ENCODE results near the gene DHX30. TPM values are rescaled to one million over a fixed set of nuclear protein-coding genes. Genes with fewer than 3 reads are reported as not detected.

DHX30 gene
- total RNA-seq, 2 experiments from 2014 or later, result 96.6 to 102 TPM

DNA sequence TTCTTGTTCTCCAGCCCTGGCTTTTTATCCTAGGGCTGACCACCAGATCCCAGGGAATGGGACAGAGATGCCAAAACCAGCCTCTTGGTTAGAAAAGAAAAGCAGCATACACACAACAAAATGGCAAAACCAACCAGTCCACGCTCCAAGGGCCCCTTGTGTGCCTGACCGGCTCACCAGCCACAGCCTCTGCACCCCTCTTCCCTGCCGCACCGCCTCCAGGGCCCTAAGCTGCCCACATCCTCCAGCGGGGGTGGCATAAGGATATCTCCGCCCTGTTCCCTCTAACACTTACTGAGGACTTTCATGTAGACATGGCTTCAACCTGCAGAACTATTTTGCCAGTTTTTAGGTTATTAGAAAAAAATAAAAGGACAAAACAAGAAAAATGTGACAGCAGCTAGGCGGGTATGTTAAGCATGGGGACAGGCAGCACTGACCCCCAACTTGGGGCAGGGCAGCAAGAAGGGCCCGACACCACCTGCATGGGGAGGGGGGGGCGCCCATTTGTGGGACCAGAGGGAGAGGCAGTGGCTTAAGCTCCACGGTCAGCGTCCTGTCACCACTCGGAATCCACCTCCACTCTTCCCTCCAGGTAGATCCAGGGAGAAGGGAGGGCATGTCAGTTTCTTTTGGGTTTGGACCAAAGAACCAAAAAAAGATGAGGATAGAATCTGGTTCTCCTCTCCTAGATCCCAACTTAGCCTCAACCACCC, 49.1 kb downstream of the DHX30 start:
- H3K9me3 ChIP-seq (ENCODE audit: low read length), result no peaks in the 10 kb centered on the region
- no peak overlapping the region for H3K4me2 ChIP-seq (ENCODE audit: low read length)
- TF ChIP-seq, protein P1, sequence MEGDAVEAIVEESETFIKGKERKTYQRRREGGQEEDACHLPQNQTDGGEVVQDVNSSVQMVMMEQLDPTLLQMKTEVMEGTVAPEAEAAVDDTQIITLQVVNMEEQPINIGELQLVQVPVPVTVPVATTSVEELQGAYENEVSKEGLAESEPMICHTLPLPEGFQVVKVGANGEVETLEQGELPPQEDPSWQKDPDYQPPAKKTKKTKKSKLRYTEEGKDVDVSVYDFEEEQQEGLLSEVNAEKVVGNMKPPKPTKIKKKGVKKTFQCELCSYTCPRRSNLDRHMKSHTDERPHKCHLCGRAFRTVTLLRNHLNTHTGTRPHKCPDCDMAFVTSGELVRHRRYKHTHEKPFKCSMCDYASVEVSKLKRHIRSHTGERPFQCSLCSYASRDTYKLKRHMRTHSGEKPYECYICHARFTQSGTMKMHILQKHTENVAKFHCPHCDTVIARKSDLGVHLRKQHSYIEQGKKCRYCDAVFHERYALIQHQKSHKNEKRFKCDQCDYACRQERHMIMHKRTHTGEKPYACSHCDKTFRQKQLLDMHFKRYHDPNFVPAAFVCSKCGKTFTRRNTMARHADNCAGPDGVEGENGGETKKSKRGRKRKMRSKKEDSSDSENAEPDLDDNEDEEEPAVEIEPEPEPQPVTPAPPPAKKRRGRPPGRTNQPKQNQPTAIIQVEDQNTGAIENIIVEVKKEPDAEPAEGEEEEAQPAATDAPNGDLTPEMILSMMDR (conservative IDR thresholded peaks at IDR 0.05; ENCODE audit: low read length), result no peak
- TF ChIP-seq EZH2phosphoT487 (IDR thresholded peaks at IDR 0.05; ENCODE audit: borderline replicate concordance, low read depth, low read length), result no peak
- intact Hi-C loops (cut with micrococcal nuclease; ENCODE audit: unreplicated experiment), result loop anchor here (5.0 kb wide), 1 partner anchor 140 kb away; no protein-coding TSS in a partner anchor
- H3K27ac ChIP-seq (ENCODE audit: low read depth, low read length, poor library complexity, severe bottlenecking), result no peak overlapping the region
- H3K36me3 ChIP-seq (ENCODE audit: insufficient read depth, low read length), result peaks cover 49% of the 10 kb centered on the region
- no peaks in the 10 kb centered on the region for H4K20me1 ChIP-seq (ENCODE audit: insufficient read depth, low read length)
- H3K4me1 ChIP-seq (ENCODE audit: insufficient read depth, low read length, poor library complexity, severe bottlenecking), result no peaks in the 10 kb centered on the region
- H3K9me2 ChIP-seq (ENCODE audit: insufficient read depth, low read length), result no peaks in the 10 kb centered on the region
- DNase-seq (ENCODE audit: low spot score), result no peak
- TSS peak; percentile 88 for BruUV-seq (replicated peaks)
- H3K4me3 ChIP-seq (ENCODE audit: low read depth, low read length, poor library complexity, severe bottlenecking), result no peak overlapping the region
- ChIA-PET CTCF (ENCODE audit: unreplicated experiment) (no interaction called here), POLR2A (no interaction called here)
- H2AFZ ChIP-seq (ENCODE audit: low read length), result no peak overlapping the region
- H3K79me2 ChIP-seq (ENCODE audit: insufficient read depth, low read depth, low read length), result no peaks in the 10 kb centered on the region

DNA sequence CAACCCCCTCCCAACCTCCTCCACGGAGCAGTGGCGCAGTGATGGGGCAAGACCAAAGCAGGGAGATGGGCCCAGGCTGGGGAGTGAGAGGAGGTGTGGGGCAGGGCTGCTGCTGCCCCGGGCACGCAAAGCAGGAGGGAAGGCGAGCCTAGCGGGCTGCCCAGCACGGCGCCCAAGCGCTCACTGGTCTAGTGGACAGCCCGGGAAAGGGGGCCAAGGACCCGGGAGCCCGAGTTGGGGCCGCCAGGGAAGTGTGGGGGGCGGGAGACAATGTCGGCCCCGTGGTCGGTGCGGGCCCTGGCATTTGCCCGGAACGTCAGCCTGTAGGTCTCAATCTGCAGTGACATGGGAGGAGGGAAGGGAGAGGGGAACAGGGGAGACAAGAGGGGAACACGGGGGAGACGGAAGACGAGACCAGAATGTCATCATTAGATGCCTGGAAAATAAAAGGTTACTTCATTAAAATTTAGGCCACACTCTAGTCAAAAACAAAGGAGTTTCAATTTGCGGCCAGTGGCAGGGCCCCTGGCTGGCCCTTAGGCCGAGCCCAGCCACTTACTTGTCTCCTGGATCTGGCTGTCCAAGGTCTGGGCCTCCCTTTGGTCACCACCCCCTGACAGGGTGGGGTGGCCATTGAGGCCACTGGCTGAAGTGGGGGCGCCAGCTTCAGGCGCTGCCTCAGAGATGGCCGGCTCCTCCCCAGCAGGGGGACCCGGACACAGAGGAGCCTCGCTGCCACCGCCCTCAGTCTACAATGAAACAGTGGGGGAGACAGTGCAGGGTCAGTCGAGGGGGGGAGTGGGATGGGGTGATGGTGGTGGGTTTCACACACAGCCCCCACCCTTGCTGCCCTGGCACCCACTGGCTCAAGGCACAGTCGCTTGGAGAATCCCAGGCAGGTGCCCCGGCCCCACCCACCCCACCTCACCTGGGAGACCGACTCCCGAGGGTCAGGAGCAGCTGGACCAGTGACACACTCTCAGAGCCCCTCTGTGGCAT, 50.0 kb downstream of the DHX30 start:
- BruUV-seq (replicated peaks), result no TSS peak
- no peak overlapping the region for H2AFZ ChIP-seq (ENCODE audit: low read length)
- H3K4me1 ChIP-seq (ENCODE audit: insufficient read depth, low read length, poor library complexity, severe bottlenecking), result no peaks in the 10 kb centered on the region
- no peak overlapping the region for H3K4me2 ChIP-seq (ENCODE audit: low read length)
- CTCF ChIA-PET (ENCODE audit: unreplicated experiment), result no interaction called here
- H3K79me2 ChIP-seq (ENCODE audit: insufficient read depth, low read depth, low read length), result no peaks in the 10 kb centered on the region
- no peak overlapping the region for H3K27ac ChIP-seq (ENCODE audit: low read depth, low read length, poor library complexity, severe bottlenecking)
- H3K4me3 ChIP-seq (ENCODE audit: low read depth, low read length, poor library complexity, severe bottlenecking), result no peak overlapping the region
- DNase-seq (ENCODE audit: low spot score), result no peak
- H3K9me3 ChIP-seq (ENCODE audit: low read length), result no peaks in the 10 kb centered on the region
- intact Hi-C loops (cut with micrococcal nuclease; ENCODE audit: unreplicated experiment), result loop anchor here (5.0 kb wide), 1 partner anchor 139 kb away; no protein-coding TSS in a partner anchor
- H3K9me2 ChIP-seq (ENCODE audit: insufficient read depth, low read length), result no peaks in the 10 kb centered on the region
- H4K20me1 ChIP-seq (ENCODE audit: insufficient read depth, low read length), result no peaks in the 10 kb centered on the region
- POLR2A ChIA-PET, result no interaction called here
- TF ChIP-seq EZH2phosphoT487 (IDR thresholded peaks at IDR 0.05; ENCODE audit: borderline replicate concordance, low read depth, low read length), result no peak
- TF ChIP-seq, protein P1 (conservative IDR thresholded peaks at IDR 0.05; ENCODE audit: low read length), result no peak
- H3K36me3 ChIP-seq (ENCODE audit: insufficient read depth, low read length), result peaks cover 41% of the 10 kb centered on the region
